ENCODE measurements around the gene KCNQ1.

The KCNQ1 gene

DNA sequence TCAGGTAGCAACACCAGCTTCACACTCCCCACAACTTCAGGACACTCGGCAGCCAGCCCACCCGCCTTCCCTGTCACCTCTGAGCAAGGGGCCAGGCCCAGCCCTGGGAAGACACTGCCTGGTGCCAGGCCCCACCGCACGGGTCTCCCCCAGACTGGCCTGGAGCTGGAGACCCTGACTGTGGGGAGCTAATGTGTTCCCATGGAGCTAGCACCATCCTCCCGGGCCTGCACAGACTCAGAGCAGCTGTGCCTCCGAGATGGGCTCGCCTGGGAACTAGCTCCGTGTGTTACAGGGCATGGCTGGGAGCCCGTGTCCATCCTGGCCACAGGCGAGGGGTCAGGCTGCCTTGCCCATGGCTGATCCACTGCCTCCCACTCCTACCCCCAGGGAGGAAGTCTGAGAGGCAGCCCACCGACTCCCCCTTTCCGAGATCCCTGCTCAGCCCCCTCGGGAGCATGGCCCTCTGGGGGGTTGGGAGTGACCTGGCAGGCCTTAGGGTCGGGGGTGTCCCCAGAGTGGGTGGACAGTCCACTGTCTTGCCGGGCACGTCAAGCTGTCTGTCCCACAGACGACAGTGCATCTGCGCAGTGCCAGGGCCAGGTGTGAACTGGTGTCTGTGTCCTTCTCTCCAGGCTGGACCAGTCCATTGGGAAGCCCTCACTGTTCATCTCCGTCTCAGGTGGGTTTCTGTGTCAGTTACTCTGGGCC, 331.7 kb downstream of the KCNQ1 start:
- DNase-seq: no peak

- no peak for DNase-seq
These were observed 332.6 kb downstream of the KCNQ1 start for GRCh38 chr11:2777386-2777785.

GRCh38 chr11:2777871-2778629, 333.2 kb downstream of the KCNQ1 start:
- DNase-seq: no peak

DNA sequence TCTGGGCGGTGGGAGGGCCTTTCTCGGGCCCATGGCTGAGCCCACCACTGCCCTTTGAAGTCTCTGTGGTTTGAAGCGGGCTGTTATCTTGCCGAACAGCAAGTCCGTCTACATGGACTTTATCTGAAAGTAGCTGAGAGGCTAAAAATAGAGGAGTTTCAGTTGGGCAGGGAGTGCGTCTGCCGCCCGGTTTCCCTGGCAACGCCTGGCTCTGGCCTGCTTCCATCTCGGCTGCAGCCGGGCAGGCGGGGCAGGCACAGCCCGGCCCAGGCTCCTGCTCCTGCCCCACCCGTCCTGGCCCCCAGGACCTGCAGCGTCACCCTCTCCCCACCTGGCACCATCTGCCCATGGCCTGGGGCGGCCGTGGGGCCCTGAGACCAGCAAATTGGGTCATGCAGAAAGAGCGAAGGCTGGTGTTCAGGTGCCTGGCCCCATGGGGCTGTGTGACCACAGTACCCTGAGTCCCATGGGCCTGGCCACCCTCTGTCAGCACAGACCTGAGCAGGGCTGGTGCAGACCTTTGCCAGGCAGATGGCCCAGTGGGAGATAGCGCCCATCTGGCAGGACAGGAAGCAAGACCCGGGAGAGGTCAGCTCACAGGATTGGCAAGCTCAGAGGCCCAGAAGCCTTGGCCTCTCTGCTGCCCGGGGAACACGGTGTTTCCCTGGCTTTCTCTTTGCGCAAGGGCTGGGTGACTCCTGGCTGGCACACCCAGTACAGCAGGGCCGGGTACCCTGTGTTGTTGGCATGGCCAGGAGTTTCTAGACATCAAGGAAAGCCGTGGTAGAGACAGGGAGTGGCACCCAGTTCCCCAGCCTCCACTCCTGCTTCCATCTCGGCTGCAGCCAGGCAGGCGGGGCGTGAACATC, 334.1 kb downstream of the KCNQ1 start:
- no peak for DNase-seq

GRCh38 chr11:2779499-2779980, 334.7 kb downstream of the KCNQ1 start:
- DNase-seq: no peak

DNA sequence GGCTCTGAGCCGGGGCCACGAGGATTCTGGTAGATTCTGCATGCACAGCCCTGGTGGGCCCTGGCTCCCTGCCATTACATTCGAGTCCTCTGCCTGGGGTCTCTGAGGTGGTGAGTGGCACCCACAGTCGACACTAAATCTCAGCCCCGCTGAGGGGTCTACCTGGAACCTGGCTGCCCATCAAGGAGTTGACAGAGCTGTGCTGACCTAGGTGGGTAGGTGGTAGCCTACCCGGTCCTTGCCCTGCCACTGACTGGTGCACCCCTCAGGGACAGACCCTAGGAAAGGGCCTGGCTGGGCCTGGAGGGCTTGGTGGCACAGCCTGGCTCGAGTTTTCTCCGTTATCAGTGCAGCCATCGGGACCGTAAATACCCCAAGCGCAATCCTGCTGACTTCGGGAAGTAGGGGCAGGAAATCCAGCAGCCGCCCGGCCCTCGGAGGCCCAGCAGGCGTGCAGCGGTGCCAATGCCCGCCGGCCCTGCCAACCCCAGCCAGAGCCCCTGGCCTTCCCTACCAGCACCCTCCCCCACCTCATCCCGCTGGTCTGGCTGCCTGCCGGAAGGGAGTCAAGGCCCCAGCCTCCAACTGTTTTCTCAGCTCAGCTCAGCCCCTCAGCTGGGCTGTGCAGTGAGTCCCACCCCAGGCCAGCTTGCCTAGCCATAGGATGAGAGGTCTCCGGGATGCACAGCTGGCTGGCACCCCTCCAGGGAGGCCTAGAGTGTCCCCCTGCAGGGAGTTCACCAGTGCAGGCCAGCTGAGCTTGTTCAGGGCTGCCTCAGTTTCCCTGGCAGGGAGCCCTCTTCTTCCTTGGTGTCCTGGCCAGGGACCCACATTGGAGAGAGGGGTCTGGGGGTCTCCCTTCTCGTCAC, 335.4 kb downstream of the KCNQ1 start:
- DNase-seq: no peak

DNA sequence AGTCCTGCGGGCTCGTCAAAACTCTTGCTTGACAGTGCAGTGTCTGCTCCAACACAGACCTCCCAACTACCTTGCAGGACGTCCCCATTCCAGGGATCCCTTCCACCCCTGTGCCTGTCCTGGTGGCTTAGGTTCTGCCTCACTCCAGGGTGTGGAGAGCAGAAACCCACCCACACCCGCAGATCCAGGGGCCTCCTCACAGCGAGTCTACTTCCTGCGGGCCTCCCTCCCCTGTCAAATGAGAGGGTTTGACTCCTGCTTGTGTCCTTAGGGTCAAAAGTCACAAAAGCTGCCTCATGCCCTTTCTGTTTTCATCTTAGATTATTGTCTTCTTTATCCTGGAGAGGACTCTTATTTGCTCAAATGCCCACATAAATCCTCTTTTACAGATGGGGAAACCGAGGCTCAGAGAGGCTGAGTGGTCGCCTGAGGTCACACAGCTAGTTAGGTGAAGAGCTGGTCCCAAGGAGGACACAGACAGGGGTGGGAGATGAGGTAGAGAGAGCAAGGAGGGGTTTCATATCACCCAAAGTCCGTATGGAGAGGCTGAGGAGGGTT, 336.1 kb downstream of the KCNQ1 start:
- no peak for DNase-seq

GRCh38 chr11:2781408-2782274, 336.8 kb downstream of the KCNQ1 start:
- DNase-seq: no peak

DNA sequence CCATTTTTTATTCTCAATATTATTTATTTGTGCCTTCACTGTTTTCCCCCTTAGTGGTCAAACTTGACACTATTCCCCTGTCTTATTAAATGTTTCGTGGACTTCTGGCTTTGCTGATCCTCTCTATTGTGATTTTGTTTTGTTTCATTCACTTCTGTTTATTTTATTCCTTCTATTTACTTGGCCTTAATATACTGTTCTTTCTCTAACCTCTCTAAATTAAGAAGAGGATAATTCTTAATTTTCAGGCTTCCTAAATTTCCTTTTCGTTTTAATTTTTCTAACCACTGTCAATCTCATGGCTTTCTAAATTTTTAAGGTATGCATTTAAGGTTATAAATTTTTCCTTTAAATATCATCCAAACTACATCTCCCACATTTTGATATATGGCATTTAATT, 338.0 kb downstream of the KCNQ1 start:
- no peak for DNase-seq

GRCh38 chr11:2783536-2784082, 338.8 kb downstream of the KCNQ1 start:
- no peak for DNase-seq

DNA sequence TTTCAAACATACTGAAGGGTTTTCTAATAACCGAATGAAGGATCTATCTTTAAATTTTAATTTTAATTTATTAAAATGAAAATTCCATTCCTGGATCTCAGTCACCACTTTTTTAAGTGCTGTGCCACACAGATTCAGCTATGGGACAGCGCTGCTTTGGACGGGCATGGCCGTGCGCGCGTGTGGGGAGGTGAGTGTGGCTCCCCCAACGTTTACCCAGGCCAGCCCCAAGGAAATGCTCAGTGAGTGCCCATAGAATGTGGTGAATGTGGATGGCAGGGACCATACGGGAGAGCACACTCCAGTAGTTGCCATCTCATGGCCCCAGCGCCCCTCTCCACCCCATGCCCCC, 343.0 kb downstream of the KCNQ1 start:
- DNase-seq: no peak

GRCh38 chr11:2788168-2789071, 343.6 kb downstream of the KCNQ1 start:
- DNase-seq: no peak

DNA sequence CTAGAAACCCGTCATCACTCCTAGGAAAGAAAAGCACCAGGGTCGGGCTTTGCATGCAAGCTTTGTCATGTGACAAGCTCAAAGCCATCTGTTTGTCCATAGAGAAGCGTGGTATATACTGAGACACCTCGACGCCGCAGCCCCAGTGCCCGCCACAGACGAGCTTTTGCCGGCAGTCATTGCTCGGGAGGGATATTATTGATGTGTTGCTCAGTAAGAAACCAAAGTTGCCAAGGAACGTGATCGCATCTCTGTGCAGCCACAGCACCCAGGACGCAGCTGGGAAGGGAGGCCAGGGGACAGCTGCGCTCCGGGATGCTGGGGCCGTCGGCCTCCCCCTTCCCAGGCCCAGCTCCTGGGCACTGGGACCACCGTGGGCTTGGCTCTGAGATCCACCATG, 344.5 kb downstream of the KCNQ1 start:
- no peak for DNase-seq

GRCh38 chr11:2789791-2790567, 345.2 kb downstream of the KCNQ1 start:
- no peak for DNase-seq

DNA sequence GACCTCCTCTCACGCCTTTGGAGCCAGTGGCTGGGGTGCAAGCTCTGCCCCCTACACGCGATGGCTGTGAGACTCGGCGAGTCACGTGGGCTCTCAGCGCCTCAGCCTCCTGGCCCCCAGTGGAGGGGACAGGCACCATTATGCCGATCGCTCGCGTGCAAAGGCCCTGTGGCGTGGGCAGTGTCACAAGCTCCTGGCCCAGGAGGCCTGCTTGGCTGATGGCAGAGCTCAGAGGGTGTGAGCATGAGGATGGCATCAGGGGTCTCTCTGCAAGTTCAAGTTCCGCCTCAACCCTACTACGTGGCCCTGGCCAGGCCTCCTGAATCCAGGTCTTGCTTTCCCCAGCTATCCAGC, 345.7 kb downstream of the KCNQ1 start:
- no peak for DNase-seq

- no peak for DNase-seq
These were observed 346.3 kb downstream of the KCNQ1 start for GRCh38 chr11:2791139-2791520.

GRCh38 chr11:2791521-2792380, 346.9 kb downstream of the KCNQ1 start:
- DNase-seq: no peak
